Cardiac fibroblast (primary cell): ENCODE measurements around the gene OR1I1.

Source experiments
- DNase-seq, 2 donors: peaks; one replicate each; pipeline versions ENCODE4 v3.0.0 to v3.0.0-alpha.2; 2010; ENCODE audit warnings: low read depth in 2 of 2
- H3K4me3 ChIP-seq, 2 donors: replicated peaks in 1 of 2; 1 replicate in 1 of 2; 2 replicates in 1 of 2; pipeline ENCODE4 v1.5.1; 2011; ENCODE audit warnings: low read depth in 2 of 2, low read length in 2 of 2, mild to moderate bottlenecking in 2 of 2, moderate library complexity in 1 of 2
- TF ChIP-seq, protein P1 (sequence below): IDR thresholded peaks from one replicate; pipeline ENCODE4 v1.5.1; 2011; ENCODE audit warnings: low read depth, mild to moderate bottlenecking, low read length, inconsistent platforms

The OR1I1 gene

GRCh38 chr19:15107061-15108010, 25.3 kb downstream of the OR1I1 start, which contains the start of gene SYDE1:
TSS of gene SYDE1 (plus strand) at chr19:15107401. CDS start at chr19:15107434, 33 bp downstream.
- TF ChIP-seq, protein P1, sequence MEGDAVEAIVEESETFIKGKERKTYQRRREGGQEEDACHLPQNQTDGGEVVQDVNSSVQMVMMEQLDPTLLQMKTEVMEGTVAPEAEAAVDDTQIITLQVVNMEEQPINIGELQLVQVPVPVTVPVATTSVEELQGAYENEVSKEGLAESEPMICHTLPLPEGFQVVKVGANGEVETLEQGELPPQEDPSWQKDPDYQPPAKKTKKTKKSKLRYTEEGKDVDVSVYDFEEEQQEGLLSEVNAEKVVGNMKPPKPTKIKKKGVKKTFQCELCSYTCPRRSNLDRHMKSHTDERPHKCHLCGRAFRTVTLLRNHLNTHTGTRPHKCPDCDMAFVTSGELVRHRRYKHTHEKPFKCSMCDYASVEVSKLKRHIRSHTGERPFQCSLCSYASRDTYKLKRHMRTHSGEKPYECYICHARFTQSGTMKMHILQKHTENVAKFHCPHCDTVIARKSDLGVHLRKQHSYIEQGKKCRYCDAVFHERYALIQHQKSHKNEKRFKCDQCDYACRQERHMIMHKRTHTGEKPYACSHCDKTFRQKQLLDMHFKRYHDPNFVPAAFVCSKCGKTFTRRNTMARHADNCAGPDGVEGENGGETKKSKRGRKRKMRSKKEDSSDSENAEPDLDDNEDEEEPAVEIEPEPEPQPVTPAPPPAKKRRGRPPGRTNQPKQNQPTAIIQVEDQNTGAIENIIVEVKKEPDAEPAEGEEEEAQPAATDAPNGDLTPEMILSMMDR, result no peak
- peak; percentile 73 to 82 for DNase-seq
- peak within 1 kb of the TSS; percentile 82 to 84 for H3K4me3 ChIP-seq

DNA sequence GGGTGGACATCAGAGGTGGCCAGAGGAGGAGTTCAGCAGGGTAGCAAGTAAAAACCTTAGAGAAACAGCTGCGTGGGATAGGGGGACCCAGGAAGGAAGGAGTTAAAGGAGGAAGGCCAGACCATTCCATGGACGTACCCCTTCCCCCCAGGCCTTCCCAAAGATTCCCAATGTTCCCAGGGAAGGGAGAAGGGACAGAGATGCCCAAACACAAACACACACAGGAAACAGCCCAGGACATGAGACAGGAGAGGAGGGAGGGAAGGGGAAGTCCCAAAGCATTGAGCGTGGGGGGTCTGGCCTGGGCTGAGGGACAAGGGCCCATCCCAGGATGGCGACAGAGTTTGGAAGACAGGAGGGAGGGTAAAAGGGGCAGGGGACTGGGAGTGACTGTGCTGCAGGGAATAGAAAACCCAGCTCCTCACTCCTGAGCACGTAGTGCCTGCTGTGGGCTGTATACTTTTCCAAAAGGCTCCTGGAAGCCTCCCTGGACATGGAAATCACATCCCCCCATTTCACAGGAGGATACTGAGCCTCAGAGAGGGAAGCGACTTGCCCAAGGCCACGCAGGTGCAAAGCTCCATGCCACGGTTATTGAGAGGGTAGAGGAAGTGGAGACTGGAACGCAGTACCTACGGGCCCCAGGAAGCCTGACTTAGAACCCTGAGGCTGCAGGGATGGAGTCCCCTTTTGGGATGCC, 26.3 kb downstream of the OR1I1 start:
- TF ChIP-seq, protein P1, result no peak
- peak overlapping the region; percentile 82 to 84 for H3K4me3 ChIP-seq
- DNase-seq, result no peak

GRCh38 chr19:15108845-15109767, 27.1 kb downstream of the OR1I1 start:
- TF ChIP-seq, protein P1, result no peak
- peak overlapping the region in 1 of 2 donors; percentile 82 for H3K4me3 ChIP-seq
- DNase-seq, result no peak

- DNase-seq, result no peak
- TF ChIP-seq, protein P1, result no peak
- H3K4me3 ChIP-seq, result no peak overlapping the region
Measured at GRCh38 chr19:15109768-15110417, 27.9 kb downstream of the OR1I1 start.

DNA sequence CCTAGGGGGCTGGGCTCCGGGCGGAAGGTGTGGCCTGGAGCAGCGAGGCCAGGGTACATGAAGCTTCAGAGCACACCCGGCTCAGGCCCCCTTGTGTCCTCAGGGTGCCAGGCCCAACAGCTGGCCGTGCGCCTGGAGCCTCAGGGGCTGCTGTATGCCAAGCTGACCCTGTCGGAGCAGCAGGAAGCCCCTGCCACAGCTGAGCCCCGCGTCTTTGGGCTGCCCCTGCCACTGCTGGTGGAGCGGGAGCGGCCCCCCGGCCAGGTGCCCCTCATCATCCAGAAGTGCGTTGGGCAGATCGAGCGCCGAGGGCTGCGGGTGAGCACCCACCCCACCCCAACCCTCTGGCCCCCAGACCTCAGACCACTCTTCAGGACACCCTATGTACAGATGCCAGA, 28.4 kb downstream of the OR1I1 start:
- no peak for DNase-seq
- no peak overlapping the region for H3K4me3 ChIP-seq
- TF ChIP-seq, protein P1, result no peak

DNA sequence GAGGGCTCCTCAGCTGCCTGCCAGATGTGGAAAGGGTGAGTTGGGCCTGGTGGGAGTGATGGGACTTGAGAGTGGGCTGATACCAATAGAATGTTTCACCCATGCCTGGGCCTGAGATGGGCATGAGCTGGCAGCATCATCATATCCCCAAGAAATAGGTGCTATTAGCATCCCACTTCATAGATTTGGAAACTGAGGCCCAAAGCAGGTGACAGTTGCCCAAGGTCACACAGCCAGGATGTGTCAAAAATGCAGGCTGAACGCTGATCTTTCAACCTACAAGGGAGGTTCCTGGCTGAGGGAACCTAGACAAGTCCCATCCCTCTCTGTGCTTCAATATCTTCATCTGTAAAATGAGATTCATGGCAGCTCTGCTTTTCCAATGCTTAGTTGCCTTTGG, 29.7 kb downstream of the OR1I1 start:
- H3K4me3 ChIP-seq, result no peak overlapping the region
- DNase-seq, result no peak
- TF ChIP-seq, protein P1, result no peak
